H9 (cell line): ENCODE results near the gene HDAC1. TPM values are rescaled to one million over a fixed set of nuclear protein-coding genes. Genes with fewer than 3 reads are reported as not detected.

Experiments used
- DNase-seq: peaks from one replicate; pipeline ENCODE4 v3.0.0-alpha.2; 2017
- H2AFZ ChIP-seq: one replicate; pipeline ENCODE4 v1.6.1; 2013; ENCODE audit warnings: mild to moderate bottlenecking, low read length, control low read depth, moderate library complexity
- H2AK5ac ChIP-seq: 2 replicates; pipeline ENCODE4 v1.6.1; 2013; ENCODE audit warnings: low read length, control low read depth, mixed read lengths; ENCODE audit not compliant: insufficient read length
- H2BK120ac ChIP-seq: one replicate; pipeline ENCODE4 v1.6.1; 2013; ENCODE audit warnings: low read depth, mild to moderate bottlenecking, low read length, control low read depth, inconsistent platforms; ENCODE audit not compliant: poor library complexity, severe bottlenecking
- H2BK12ac ChIP-seq: 2 replicates; pipeline ENCODE4 v1.6.1; 2013; ENCODE audit warnings: low read length, control low read depth, mixed read lengths, low read depth; ENCODE audit not compliant: insufficient read length
- H2BK15ac ChIP-seq: 2 replicates; pipeline ENCODE4 v1.6.1; 2013; ENCODE audit warnings: low read depth, low read length, control low read depth
- H2BK20ac ChIP-seq: one replicate; pipeline ENCODE4 v1.6.1; 2013; ENCODE audit warnings: low read depth, mild to moderate bottlenecking, low read length, control low read depth, inconsistent platforms; ENCODE audit not compliant: poor library complexity, severe bottlenecking
- H2BK5ac ChIP-seq: 2 replicates; pipeline ENCODE4 v1.6.1; 2013; ENCODE audit warnings: low read length, control low read depth, mixed read lengths; ENCODE audit not compliant: insufficient read length
- H3K14ac ChIP-seq: 2 replicates; pipeline ENCODE4 v1.6.1; 2013; ENCODE audit warnings: low read length, control low read depth; ENCODE audit not compliant: insufficient read depth
- H3K18ac ChIP-seq: 2 replicates; pipeline ENCODE4 v1.6.1; 2013; ENCODE audit warnings: low read depth, mild to moderate bottlenecking, mixed read lengths, low read length, control low read depth; ENCODE audit not compliant: insufficient read length
- H3K23ac ChIP-seq: 2 replicates; pipeline ENCODE4 v1.6.1; 2013; ENCODE audit warnings: low read length, control low read depth, mixed read lengths, low read depth; ENCODE audit not compliant: insufficient read length
- H3K23me2 ChIP-seq: 2 replicates; pipeline ENCODE4 v1.6.1; 2013; ENCODE audit warnings: low read depth, mild to moderate bottlenecking, mixed read lengths, low read length, control low read depth; ENCODE audit not compliant: insufficient read length, poor library complexity, severe bottlenecking
- H3K27ac ChIP-seq: 2 replicates; pipeline ENCODE4 v1.5.1; 2013; ENCODE audit warnings: low read length, control low read depth, mixed read lengths, low read depth; ENCODE audit not compliant: insufficient read length
- H3K27me3 ChIP-seq: 2 replicates; pipeline ENCODE4 v1.6.1; 2013; ENCODE audit warnings: low read length, control low read depth, inconsistent platforms; ENCODE audit not compliant: insufficient read depth
- H3K4ac ChIP-seq: 2 replicates; pipeline ENCODE4 v1.6.1; 2013; ENCODE audit warnings: low read depth, mild to moderate bottlenecking, control low read depth, inconsistent platforms, low read length, moderate library complexity
- H3K4me1 ChIP-seq: 2 replicates; pipeline ENCODE4 v1.6.1; 2013; ENCODE audit warnings: low read length, control low read depth, inconsistent platforms; ENCODE audit not compliant: insufficient read depth
- H3K4me2 ChIP-seq: 2 replicates; pipeline ENCODE4 v1.6.1; 2013; ENCODE audit warnings: low read length, control low read depth, mixed read lengths; ENCODE audit not compliant: insufficient read length, insufficient read depth
- H3K56ac ChIP-seq: 2 replicates; pipeline ENCODE4 v1.6.1; 2013; ENCODE audit warnings: low read depth, mild to moderate bottlenecking, mixed read lengths, low read length, control low read depth; ENCODE audit not compliant: insufficient read length
- H3K79me1 ChIP-seq: 2 replicates; pipeline ENCODE4 v1.6.1; 2013; ENCODE audit warnings: low read depth, mild to moderate bottlenecking, moderate library complexity, low read length, control low read depth, inconsistent platforms; ENCODE audit not compliant: insufficient read depth, poor library complexity, severe bottlenecking
- H3K79me2 ChIP-seq: 2 replicates; pipeline ENCODE4 v1.6.1; 2013; ENCODE audit warnings: low read length, control low read depth, inconsistent platforms; ENCODE audit not compliant: insufficient read depth
- H3K9ac ChIP-seq: 2 replicates; pipeline ENCODE4 v1.6.1; 2013; ENCODE audit warnings: low read length, control low read depth, mixed read lengths; ENCODE audit not compliant: insufficient read length; ENCODE audit errors: extremely low read depth
- H3K9me3 ChIP-seq: one replicate; pipeline ENCODE4 v1.6.1; 2013; ENCODE audit warnings: low read depth, low read length, inconsistent platforms; ENCODE audit not compliant: control insufficient read depth
- H3T11ph ChIP-seq: one replicate; pipeline ENCODE4 v1.6.1; 2013; ENCODE audit warnings: mild to moderate bottlenecking, low read length, control low read depth, inconsistent platforms
- H4K20me1 ChIP-seq: one replicate; pipeline ENCODE4 v1.6.1; 2013; ENCODE audit not compliant: control insufficient read depth, insufficient read length, insufficient read depth
- H4K5ac ChIP-seq: 2 replicates; pipeline ENCODE4 v1.6.1; 2013; ENCODE audit warnings: low read depth, mild to moderate bottlenecking, mixed read lengths, low read length, control low read depth; ENCODE audit not compliant: insufficient read length
- H4K8ac ChIP-seq: replicated peaks from 2 replicates; pipeline ENCODE4 v1.6.1; 2013; ENCODE audit warnings: low read length, control low read depth, mixed read lengths, low read depth; ENCODE audit not compliant: insufficient read length
- H4K91ac ChIP-seq: 2 replicates; pipeline ENCODE4 v1.6.1; 2013; ENCODE audit warnings: low read depth, mild to moderate bottlenecking, moderate library complexity, mixed read lengths, low read length, control low read depth; ENCODE audit not compliant: insufficient read length
- H3K27ac Mint-ChIP-seq, 3 experiments: 2 replicates in 2 of 3; 3 replicates in 1 of 3; pipeline ENCODE4 v1.8.0; 2020 to 2021; ENCODE audit warnings: mixed read lengths in 3 of 3, mild to moderate bottlenecking in 1 of 3, moderate library complexity in 1 of 3
- H3K27me3 Mint-ChIP-seq: 2 replicates; pipeline ENCODE4 v1.8.0; 2021; ENCODE audit warnings: low read depth, mild to moderate bottlenecking, moderate library complexity, mixed read lengths
- H3K36me3 Mint-ChIP-seq, 3 experiments: 2 replicates in 2 of 3; 3 replicates in 1 of 3; pipeline ENCODE4 v1.8.0; 2020 to 2021; ENCODE audit warnings: low read depth in 3 of 3, mixed read lengths in 3 of 3; ENCODE audit not compliant: insufficient read depth in 1 of 3
- H3K4me1 Mint-ChIP-seq, 2 experiments: 2 replicates each; pipeline ENCODE4 v1.8.0; 2020; ENCODE audit warnings: mixed read lengths in 2 of 2
- H3K4me3 Mint-ChIP-seq, 2 experiments: 2 replicates in 1 of 2; 3 replicates in 1 of 2; pipeline ENCODE4 v1.8.0; 2020 to 2021; ENCODE audit warnings: mild to moderate bottlenecking in 2 of 2, mixed read lengths in 2 of 2, moderate library complexity in 1 of 2
- H3K9me3 Mint-ChIP-seq, 2 experiments: 2 replicates in 1 of 2; 3 replicates in 1 of 2; pipeline ENCODE4 v1.8.0; 2020; ENCODE audit warnings: mild to moderate bottlenecking in 2 of 2, mixed read lengths in 2 of 2, moderate library complexity in 1 of 2
- CTCF ChIP-seq: fragments of 200-600 bp; sonication (generic); conservative IDR thresholded peaks from 3 replicates; pipeline ENCODE4 v1.8.0; 2021; ENCODE audit warnings: antibody characterized with exemption, mild to moderate bottlenecking
- WGBS: extraction: QIAGEN DNeasy Blood & Tissue Kit; methylation state at CpG from one replicate; pipeline ENCODE4 v1.1.7; 2013; ENCODE audit warnings: missing lambda C conversion rate, low lambda C conversion rate, mixed read lengths; ENCODE audit not compliant: insufficient read length; ENCODE audit errors: extremely low coverage; 5-methylcytosine and 5-hydroxymethylcytosine counted together
- total RNA-seq: library from RNA; stranded (reverse); gene quantifications from 2 replicates; pipeline ENCODE4 v1.2.1, GENCODE V29; 2021

HDAC1 gene
- total RNA-seq, 1 experiment from 2014 or later: 162 TPM

DNA sequence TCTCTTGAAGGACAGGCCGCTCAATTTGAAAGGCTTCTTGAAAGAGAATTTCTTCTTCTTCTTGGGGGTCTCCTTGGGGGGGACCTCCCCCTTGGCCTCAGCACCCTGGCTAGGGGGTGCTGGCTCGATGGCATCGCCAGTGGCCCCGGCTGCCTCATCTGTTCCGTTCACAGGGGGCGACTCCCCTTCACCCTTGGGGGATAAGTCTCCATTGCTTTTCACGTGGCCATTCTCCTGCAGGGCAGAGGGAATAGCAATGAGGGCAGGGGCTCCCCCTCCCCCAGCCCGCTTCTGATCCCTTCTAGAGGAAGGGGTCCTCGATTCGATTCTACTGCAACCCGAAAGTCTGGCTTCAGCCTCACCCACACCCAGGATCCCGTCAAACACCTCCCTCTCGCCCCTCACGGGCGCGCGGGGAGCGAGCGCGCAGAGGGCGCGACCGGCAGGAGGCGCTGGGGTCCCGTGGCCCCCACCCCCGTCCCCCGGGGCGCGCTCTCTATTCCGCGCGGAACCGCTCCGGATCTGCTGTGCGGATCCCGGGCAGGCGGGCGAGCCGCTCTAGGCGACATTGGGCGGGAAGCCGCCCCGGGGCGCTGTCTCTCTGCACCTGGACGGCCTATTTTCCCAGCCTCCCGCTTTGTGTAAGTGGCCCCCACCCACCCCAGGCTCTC lies 43.1 kb downstream of the HDAC1 start:
- peaks cover 29 to 51% (median 48%) of the 10 kb centered on the region in 3 experiments for H3K36me3 Mint-ChIP-seq
- Histone ChIP-seq H3T11ph (no peak overlapping the region), H2AK5ac (no peak overlapping the region), H4K91ac (no peak overlapping the region), H3K9me3 (no peaks in the 10 kb centered on the region), H3K23ac (no peak overlapping the region), H2AFZ (no peak overlapping the region), H3K14ac (peak overlapping the region; percentile 63), H4K8ac (no peak overlapping the region), H2BK120ac (no peak overlapping the region), H3K9ac (peak overlapping the region; percentile 72), H3K79me2 (peaks cover 6% of the 10 kb centered on the region; the same call in 1 of the 2 replicates), H3K4me1 (peaks cover 3% of the 10 kb centered on the region; the same call in 1 of the 2 replicates), H4K5ac (no peak overlapping the region), H2BK20ac (no peak overlapping the region), H3K27me3 (peaks cover 2% of the 10 kb centered on the region; the same call in 1 of the 2 replicates), H2BK5ac (no peak overlapping the region), H2BK15ac (no peak overlapping the region), H3K23me2 (peaks cover 11% of the 10 kb centered on the region), H2BK12ac (no peak overlapping the region), H3K27ac (no peak overlapping the region), H3K79me1 (no peaks in the 10 kb centered on the region), H3K18ac (peak overlapping the region; percentile 64), H3K56ac (no peak overlapping the region), H3K4me2 (peak overlapping the region; percentile 60), H3K4ac (no peak overlapping the region), H4K20me1 (no peaks in the 10 kb centered on the region)
- TF ChIP-seq CTCF: peak; percentile 69
- H3K4me3 Mint-ChIP-seq: peak overlapping the region; percentile 93 to 97
- H3K27me3 Mint-ChIP-seq: peaks cover 36% of the 10 kb centered on the region
- no peaks in the 10 kb centered on the region; a peak in 1 of 5 replicates for H3K9me3 Mint-ChIP-seq
- peaks cover 43 to 55% of the 10 kb centered on the region in 2 experiments for H3K4me1 Mint-ChIP-seq
- DNase-seq: no peak
- H3K27ac Mint-ChIP-seq: peak overlapping the region; percentile 93 to 98 (median 97)
- WGBS: no CpG with 5 or more reads among the region's 46 CpGs
